ENCODE measurements around the gene CERS2.
A peak's percentile ranks its signal among the peaks of the same experiment; 100 is the strongest.

- TF ChIP-seq CTCF (IDR thresholded peaks at IDR 0.05) (peak in 3 of 4 experiments; percentile 15 to 68 (median 37)), POLR2A (IDR thresholded peaks at IDR 0.05) (peak; percentile 76), POLR2AphosphoS5 (IDR thresholded peaks at IDR 0.05) (peak; percentile 94)
Measured at GRCh38 chr1:151008244-151009205, 33.9 kb upstream of the CERS2 start, which contains the start of gene PRUNE1.

All from prostate gland (tissue), 2 donors.